ENCODE measurements around the gene RIMBP2.

GRCh38 chr12:130478786-130479185 is 237.3 kb downstream of the RIMBP2 start:
- TF ChIP-seq TAF1 (IDR thresholded peaks at IDR 0.05; ENCODE audit: borderline replicate concordance, low read depth, low read length) (no peak), POLR2A (IDR thresholded peaks at IDR 0.05; ENCODE audit: low read depth, low read length) (no peak), POLR2AphosphoS5 (IDR thresholded peaks at IDR 0.05; ENCODE audit: low read depth, low read length) (no peak)

All from GM12892 (cell line).